ENCODE results near the gene ARHGAP15.

The ARHGAP15 gene

DNA sequence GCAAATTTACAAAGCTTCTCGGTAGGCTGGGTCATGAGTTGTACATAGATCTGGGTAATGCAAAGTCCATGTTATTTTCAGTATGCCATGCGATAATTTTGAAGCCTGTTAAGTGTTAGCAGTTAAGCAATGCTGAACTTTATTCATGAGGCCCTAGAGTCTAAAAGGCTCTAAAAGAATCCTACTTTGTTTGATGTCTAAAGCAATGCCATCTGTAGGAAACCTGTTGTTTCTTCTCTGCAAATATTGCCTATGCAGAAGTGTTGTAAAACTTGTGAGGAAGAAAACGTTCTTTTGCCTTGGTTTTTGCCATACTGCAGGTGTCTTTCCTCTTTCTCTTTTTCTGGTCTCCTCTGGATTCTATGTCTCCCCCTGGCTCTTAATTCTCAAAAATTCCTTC is 9.1 kb downstream of the ARHGAP15 start:
- Histone ChIP-seq H3K27ac (ENCODE audit: low read depth, low read length) (no peak overlapping the region), H3K79me2 (ENCODE audit: control insufficient read depth, low read length) (peaks cover 86% of the 10 kb centered on the region), H3K9me3 (ENCODE audit: control insufficient read depth, insufficient read depth, low read length) (no peaks in the 10 kb centered on the region), H3K27me3 (ENCODE audit: control insufficient read depth, low read length) (no peaks in the 10 kb centered on the region), H3K4me2 (ENCODE audit: low read length) (peak overlapping the region; percentile 30), H3K36me3 (ENCODE audit: control insufficient read depth, low read length) (peaks cover 8% of the 10 kb centered on the region), H3K4me3 (ENCODE audit: low read length) (peak overlapping the region; percentile 12; the same call in 1 of the 2 replicates), H3K9me2 (replicated peaks; ENCODE audit: control insufficient read depth, low read length) (no peaks in the 10 kb centered on the region), H3K4me1 (ENCODE audit: control insufficient read depth, low read length) (peaks cover 63% of the 10 kb centered on the region), H4K20me1 (ENCODE audit: control insufficient read depth, insufficient read depth, low read depth, low read length) (no peaks in the 10 kb centered on the region), H3F3A (ENCODE audit: control insufficient read depth, insufficient read depth) (peaks cover 13% of the 10 kb centered on the region)
- TF ChIP-seq, protein P1, sequence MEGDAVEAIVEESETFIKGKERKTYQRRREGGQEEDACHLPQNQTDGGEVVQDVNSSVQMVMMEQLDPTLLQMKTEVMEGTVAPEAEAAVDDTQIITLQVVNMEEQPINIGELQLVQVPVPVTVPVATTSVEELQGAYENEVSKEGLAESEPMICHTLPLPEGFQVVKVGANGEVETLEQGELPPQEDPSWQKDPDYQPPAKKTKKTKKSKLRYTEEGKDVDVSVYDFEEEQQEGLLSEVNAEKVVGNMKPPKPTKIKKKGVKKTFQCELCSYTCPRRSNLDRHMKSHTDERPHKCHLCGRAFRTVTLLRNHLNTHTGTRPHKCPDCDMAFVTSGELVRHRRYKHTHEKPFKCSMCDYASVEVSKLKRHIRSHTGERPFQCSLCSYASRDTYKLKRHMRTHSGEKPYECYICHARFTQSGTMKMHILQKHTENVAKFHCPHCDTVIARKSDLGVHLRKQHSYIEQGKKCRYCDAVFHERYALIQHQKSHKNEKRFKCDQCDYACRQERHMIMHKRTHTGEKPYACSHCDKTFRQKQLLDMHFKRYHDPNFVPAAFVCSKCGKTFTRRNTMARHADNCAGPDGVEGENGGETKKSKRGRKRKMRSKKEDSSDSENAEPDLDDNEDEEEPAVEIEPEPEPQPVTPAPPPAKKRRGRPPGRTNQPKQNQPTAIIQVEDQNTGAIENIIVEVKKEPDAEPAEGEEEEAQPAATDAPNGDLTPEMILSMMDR (IDR thresholded peaks at IDR 0.05; ENCODE audit: low read depth, low read length, poor library complexity, severe bottlenecking): no peak
- no peak for TF ChIP-seq EZH2phosphoT487 (IDR thresholded peaks at IDR 0.05; ENCODE audit: borderline replicate concordance, low read length)

DNA sequence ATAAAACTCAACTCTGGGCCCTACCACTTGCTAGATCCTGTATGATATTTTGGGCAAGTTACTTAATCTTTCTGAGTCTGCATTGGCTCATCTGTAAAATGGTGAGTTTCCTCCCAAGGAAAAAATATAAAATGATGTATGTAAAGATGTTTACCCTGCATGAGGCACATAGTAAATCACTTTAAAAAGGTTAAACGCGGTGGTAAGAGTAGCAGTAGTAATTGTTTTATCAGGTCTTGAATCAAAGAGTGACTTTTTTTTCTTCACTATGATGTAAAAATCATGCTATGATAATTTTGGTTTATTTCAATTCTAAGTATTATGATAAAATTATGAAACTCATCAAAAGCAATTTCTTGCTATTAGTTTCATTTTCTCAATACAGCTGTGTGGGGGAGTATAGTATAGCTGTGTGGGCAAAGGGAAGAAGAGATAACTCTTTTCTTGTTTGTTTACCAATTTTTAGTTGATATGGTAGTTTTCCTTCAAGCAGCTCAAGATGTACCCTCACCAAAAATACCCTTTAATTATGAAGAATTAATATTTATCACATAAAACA is 10.7 kb downstream of the ARHGAP15 start:
- Histone ChIP-seq H3K4me2 (ENCODE audit: low read length) (peak overlapping the region; percentile 85), H3K9me2 (replicated peaks; ENCODE audit: control insufficient read depth, low read length) (no peaks in the 10 kb centered on the region), H3K36me3 (ENCODE audit: control insufficient read depth, low read length) (peaks cover 18% of the 10 kb centered on the region), H3K4me1 (ENCODE audit: control insufficient read depth, low read length) (peaks cover 79% of the 10 kb centered on the region), H3K9me3 (ENCODE audit: control insufficient read depth, insufficient read depth, low read length) (no peaks in the 10 kb centered on the region), H3K4me3 (ENCODE audit: low read length) (peak overlapping the region; percentile 61), H3F3A (ENCODE audit: control insufficient read depth, insufficient read depth) (peaks cover 11% of the 10 kb centered on the region), H4K20me1 (ENCODE audit: control insufficient read depth, insufficient read depth, low read depth, low read length) (no peaks in the 10 kb centered on the region), H3K27me3 (ENCODE audit: control insufficient read depth, low read length) (no peaks in the 10 kb centered on the region), H3K27ac (ENCODE audit: low read depth, low read length) (peak overlapping the region; percentile 92), H3K79me2 (ENCODE audit: control insufficient read depth, low read length) (peaks cover 90% of the 10 kb centered on the region)
- TF ChIP-seq EZH2phosphoT487 (IDR thresholded peaks at IDR 0.05; ENCODE audit: borderline replicate concordance, low read length): no peak
- TF ChIP-seq, protein P1 (IDR thresholded peaks at IDR 0.05; ENCODE audit: low read depth, low read length, poor library complexity, severe bottlenecking): no peak

DNA sequence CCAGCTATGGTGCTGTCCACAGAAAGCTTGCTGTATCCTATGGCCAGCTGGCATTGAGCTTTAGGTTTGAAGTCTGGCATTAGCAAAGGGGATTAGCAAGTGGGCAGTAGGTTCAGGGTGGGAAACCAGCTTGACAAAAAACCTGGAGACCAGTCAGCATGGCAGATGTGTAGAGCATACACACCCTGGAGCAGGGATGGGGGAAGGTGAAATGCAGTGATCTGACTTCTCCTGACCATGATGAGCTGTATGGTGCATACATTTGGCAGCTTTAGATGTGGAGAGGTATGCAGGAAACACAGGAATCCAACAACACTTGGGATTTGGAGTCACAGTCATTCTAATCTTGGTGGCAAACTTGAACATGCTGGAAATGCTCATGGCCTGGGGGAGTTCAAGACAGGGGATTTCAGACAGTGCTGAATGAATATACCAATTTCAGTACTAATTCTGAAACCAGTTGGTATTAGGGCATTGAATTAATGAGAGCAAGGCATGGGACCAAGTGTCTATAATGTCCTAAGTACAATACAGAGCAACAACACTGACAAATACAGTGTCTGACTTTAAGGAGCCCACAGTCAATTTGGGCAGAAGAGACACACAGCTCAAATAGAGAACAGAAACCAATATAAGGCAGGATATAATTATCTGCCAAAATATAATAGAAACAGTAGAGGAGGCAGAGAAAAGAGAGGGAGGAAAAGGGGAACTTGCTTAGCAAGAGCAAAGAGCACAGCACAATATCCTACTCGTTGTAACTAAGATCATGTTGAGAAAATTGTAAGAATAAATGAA is 11.8 kb downstream of the ARHGAP15 start:
- TF ChIP-seq EZH2phosphoT487 (IDR thresholded peaks at IDR 0.05; ENCODE audit: borderline replicate concordance, low read length): no peak
- TF ChIP-seq, protein P1 (IDR thresholded peaks at IDR 0.05; ENCODE audit: low read depth, low read length, poor library complexity, severe bottlenecking): no peak
- peaks cover 11% of the 10 kb centered on the region for H3F3A ChIP-seq (ENCODE audit: control insufficient read depth, insufficient read depth)
- peak overlapping the region; percentile 92 for H3K27ac ChIP-seq (ENCODE audit: low read depth, low read length)
- H3K79me2 ChIP-seq (ENCODE audit: control insufficient read depth, low read length): peaks cover 88% of the 10 kb centered on the region
- H4K20me1 ChIP-seq (ENCODE audit: control insufficient read depth, insufficient read depth, low read depth, low read length): no peaks in the 10 kb centered on the region
- peaks cover 18% of the 10 kb centered on the region for H3K36me3 ChIP-seq (ENCODE audit: control insufficient read depth, low read length)
- H3K27me3 ChIP-seq (ENCODE audit: control insufficient read depth, low read length): no peaks in the 10 kb centered on the region
- peak overlapping the region; percentile 85 for H3K4me2 ChIP-seq (ENCODE audit: low read length)
- no peaks in the 10 kb centered on the region for H3K9me3 ChIP-seq (ENCODE audit: control insufficient read depth, insufficient read depth, low read length)
- H3K4me1 ChIP-seq (ENCODE audit: control insufficient read depth, low read length): peaks cover 90% of the 10 kb centered on the region
- H3K4me3 ChIP-seq (ENCODE audit: low read length): peak overlapping the region; percentile 65
- H3K9me2 ChIP-seq (replicated peaks; ENCODE audit: control insufficient read depth, low read length): no peaks in the 10 kb centered on the region
